Ramos (cell line): ENCODE data around the gene ARVCF.

ENCODE experiments used
- in situ Hi-C: fragments of 300-500 bp; cut with MboI; formaldehyde crosslinking; loops from one replicate; pipeline ENCODE4 v1.14.3; 2022; ENCODE audit warnings: low sequenced_read_pairs; ENCODE audit not compliant: unreplicated experiment

Gene ARVCF

DNA sequence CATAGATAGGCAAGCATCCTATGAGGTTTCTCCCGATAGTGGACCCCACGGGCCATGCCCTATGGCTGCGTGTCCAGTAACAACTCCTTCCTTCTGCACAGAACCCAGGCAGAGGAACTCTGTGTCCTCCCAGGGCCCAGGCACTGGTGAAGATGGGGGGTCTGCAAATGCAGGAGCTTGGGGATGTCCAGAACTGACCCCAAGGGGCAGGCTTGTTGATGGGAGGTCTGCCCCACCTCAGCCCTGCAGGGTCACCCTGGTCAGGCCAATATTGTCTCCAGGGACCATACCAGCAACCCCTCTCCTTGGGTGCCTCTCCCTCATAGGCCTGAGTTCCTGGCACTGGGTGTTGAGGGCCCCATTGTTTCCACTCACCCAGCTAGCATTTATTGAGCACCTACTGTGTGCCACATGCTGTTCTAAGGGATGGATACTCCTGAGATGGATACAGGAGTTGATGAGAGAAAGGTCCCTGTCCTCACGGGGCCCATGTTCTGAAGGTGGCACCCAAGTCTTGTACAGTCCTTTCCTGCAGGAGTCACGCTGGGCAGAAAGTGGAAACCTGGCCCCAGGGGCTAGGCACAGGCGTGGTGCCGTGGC, 48.7 kb downstream of the ARVCF start:
- in situ Hi-C loops, result loop anchor here (10.0 kb wide), 1 partner anchor 317 kb away; no protein-coding TSS in a partner anchor

DNA sequence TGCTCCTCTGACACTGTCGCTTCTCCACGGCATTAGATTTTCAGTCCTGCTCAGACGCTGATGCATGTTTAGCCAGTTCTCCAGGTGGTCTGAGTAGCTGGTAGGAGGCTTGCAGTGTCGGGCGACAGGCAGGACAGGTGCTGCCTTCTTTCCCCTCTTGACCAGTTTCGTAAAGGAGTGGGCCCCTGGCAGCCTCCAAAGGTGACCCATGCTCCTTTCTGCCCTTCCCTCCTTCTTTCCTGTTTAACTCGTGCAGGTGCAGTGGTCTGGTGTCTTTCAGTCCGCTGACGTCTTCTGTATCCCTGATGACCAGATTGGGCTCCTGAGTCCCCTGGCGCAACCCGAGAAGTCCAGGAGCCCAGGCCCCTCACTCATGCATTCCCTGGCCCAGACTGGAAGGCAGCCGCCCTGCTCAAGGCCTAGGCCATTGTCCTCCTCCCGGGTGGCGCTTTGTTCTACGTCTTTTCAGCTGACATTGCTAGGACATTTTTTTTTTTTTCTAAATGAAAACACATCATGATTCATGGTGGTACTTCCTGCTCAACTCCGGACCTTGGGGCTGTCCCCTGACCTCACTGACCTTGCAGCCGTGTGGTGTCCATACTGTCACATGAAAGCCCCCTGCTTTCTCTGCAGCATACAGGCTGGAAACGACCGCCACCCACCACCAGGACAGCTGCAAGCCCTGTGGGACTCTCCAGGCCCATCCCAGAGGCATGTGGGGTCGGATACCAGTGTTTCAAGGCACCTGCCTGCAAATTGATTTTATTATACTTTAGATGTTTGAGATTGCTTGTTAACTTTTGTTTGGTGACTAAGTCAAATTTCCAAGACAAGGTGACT, 49.5 kb downstream of the ARVCF start:
- in situ Hi-C loops, result loop anchor here (10.0 kb wide), 1 partner anchor 318 kb away; no protein-coding TSS in a partner anchor

GRCh38 chr22:19965771-19966709, 50.6 kb downstream of the ARVCF start:
- in situ Hi-C loops, result loop anchor here (10.0 kb wide), 1 partner anchor 319 kb away; no protein-coding TSS in a partner anchor

- in situ Hi-C loops, result loop anchor here (10.0 kb wide), 1 partner anchor 320 kb away; no protein-coding TSS in a partner anchor
These were observed 51.8 kb downstream of the ARVCF start for GRCh38 chr22:19964701-19965386.

GRCh38 chr22:19963863-19964642, 52.6 kb downstream of the ARVCF start:
- in situ Hi-C loops, result loop anchor here (10.0 kb wide), 1 partner anchor 321 kb away; no protein-coding TSS in a partner anchor

- in situ Hi-C loops, result loop anchor here (10.0 kb wide), 1 partner anchor 322 kb away; no protein-coding TSS in a partner anchor
These were observed 53.5 kb downstream of the ARVCF start for GRCh38 chr22:19962909-19963806.

- in situ Hi-C loops, result loop anchor here (10.0 kb wide), 1 partner anchor 322 kb away; no protein-coding TSS in a partner anchor
These were observed 54.2 kb downstream of the ARVCF start for GRCh38 chr22:19962246-19962908.

DNA sequence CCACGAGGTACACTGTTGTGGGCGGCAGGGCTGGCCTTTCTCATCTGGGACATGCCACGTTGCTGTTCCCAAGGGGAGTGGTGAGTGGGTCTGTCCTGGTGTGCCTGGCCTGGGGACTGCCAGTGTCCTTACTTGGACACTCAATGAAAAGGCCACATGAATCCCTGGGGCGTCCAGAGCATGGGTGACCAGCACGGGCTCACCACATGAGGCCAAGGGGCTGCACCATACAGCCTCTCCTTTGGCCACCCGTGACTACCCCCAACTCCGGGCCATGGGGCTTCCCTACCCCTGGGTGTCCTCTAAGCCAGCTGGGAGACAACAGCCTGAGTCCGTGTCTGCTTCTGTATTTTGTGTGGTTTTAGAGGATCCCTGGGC, 54.8 kb downstream of the ARVCF start:
- in situ Hi-C loops, result loop anchor here (10.0 kb wide), 1 partner anchor 323 kb away; no protein-coding TSS in a partner anchor

GRCh38 chr22:19961201-19961580, 55.4 kb downstream of the ARVCF start:
- in situ Hi-C loops, result loop anchor here (10.0 kb wide), 1 partner anchor 324 kb away; no protein-coding TSS in a partner anchor

DNA sequence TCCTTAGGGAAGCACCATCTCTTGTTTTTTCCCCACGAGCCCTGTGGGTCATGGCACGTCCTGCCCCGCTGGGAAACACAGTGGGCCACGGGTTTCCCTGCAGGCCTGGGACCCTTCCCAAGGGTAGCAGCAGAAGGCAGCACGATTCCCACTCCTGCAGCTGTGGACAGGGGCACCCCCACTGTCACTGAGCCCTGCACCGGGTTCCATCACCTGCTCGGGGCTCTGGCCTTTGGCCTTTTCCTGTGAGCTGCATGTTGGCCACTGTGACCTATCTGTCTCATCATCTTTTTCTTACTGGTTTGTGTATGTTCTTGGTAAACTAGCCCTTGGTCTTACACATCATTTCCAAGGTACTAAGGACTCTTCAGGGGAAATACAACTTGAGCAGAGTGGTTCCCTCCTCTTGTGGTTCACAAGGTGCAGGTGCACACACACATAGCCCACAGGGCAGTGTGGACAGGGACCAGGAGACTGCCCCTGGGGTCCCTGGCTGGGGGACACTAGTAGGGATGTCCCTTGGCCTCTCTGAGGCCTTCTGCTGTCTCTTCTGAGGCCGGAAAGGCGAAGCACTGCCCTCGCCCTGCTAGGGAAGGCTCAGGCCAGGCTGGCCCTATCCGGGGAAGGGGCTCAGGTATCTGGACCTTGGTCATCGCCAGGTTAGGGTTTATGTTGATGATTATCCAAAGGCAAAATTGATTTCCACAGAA, 56.0 kb downstream of the ARVCF start:
- in situ Hi-C loops, result loop anchor here (10.0 kb wide), 1 partner anchor 324 kb away; no protein-coding TSS in a partner anchor

DNA sequence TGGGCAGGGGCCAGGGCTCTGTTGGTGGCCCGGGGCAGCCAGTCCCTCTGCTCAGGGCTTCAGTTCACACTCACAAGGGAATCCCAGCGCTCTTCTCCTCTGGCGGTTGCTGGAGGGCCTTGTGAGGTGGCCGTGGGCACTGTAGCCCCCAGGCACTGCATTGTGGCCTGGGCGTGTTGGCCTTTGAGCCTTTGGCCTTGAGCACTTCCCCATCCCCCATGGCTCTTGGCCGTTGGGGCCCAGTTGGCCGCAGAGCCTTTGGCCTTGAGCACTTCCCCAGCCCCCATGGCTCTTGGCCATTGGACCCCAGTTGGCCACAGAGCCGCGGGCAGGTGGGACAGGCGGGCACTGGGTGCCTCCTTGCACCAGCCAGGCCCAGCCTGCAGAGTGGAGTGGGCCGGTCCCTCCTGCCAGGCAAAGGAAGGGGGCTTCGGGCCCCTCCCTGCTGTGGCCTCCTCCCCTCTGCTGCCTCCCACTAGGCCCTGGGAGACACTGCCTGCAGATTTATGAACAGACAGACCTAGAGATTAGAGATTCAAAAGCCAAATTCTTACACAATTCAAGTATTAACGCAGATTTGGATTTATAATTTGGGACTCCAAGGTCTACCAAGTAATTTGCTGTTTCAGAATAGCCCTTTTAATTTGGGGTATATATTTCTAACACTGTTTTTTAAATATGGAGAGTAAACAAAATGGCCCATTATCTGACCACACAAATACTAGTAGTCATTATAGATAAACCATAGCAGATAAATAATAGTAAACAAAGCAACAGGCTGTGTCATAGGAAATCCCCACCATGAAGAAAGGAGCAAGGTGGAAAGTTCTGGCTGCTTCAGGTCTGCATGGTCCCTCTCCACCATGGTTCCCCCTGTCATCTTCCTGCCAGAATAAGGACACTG, 56.8 kb downstream of the ARVCF start:
- in situ Hi-C loops, result loop anchor here (10.0 kb wide), 1 partner anchor 325 kb away; no protein-coding TSS in a partner anchor

DNA sequence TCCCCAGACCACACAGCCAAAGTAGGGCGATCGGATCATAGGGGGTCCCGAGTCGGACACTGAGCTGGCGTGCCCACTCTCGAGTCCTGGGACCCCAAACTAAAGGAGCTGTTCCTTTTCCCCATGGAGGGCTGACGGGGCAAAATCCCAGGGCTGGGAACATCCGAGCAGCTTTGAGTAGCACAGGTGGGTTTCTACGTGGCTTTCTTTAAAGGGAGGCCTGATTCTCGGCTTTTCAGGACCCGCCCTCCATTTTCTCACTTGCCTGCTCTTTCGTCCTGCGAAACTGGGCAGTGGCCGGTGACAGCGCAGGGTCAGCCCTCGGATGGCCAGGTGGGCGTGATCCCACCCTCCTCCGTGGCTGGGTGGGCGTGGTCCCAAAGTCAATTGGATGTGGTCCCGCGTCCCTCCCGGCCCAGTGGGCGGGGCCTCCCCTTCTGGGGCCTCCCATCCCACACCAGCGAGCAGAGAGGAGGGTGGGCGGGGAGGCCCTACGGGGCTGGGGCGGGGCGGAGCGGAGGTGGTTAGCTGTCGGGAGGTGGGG, 57.5 kb downstream of the ARVCF start:
- in situ Hi-C loops, result no loop called here

- in situ Hi-C loops, result no loop called here
These were observed 58.3 kb downstream of the ARVCF start for GRCh38 chr22:19958083-19959042.

GRCh38 chr22:19957445-19957844, 59.2 kb downstream of the ARVCF start:
- in situ Hi-C loops, result no loop called here
